ENCODE measurements around the gene ABCG4. TPM values are rescaled to one million over a fixed set of nuclear protein-coding genes. Genes with fewer than 3 reads are reported as not detected.

The ABCG4 gene
- total and polyA plus RNA-seq, 2 of the 8 experiments (the other 6 are each of a cell fraction or from before 2014, with no cell fraction given), result 1.8 to 2.3 TPM

- Histone ChIP-seq H2AK5ac (ENCODE audit: low read depth, low read length) (no peak overlapping the region), H3K36me3 (ENCODE audit: control insufficient read depth in 2 of 4, insufficient read depth in 4 of 4, low read length in 3 of 4) (no peaks in the 10 kb centered on the region; a peak in 1 of 8 replicates), H3K4ac (replicated peaks; ENCODE audit: insufficient read length, low read depth, low read length) (no peak overlapping the region), H2AFZ (ENCODE audit: low read length) (no peak overlapping the region), H3K4me3 (ENCODE audit: extremely low read depth in 1 of 4, insufficient read depth in 2 of 4, low read depth in 3 of 4, low read length in 4 of 4) (no peak overlapping the region), H3K27ac (ENCODE audit: low read depth, low read length) (no peak overlapping the region), H2BK5ac (ENCODE audit: low read depth, low read length) (no peak overlapping the region), H3K18ac (ENCODE audit: extremely low read depth, low read length) (no peak overlapping the region), H3K14ac (ENCODE audit: insufficient read length) (no peak overlapping the region), H3K56ac (replicated peaks; ENCODE audit: insufficient read length, low read depth, low read length) (no peak overlapping the region), H3K27me3 (replicated peaks in 1 of 4; ENCODE audit: control insufficient read depth in 3 of 4, extremely low read depth in 1 of 4, insufficient read depth in 3 of 4, low read length in 3 of 4) (peaks cover 1 to 19% (median 14%) of the 10 kb centered on the region in 4 experiments), H2BK12ac (ENCODE audit: low read depth, low read length) (no peak overlapping the region), H3K4me2 (ENCODE audit: insufficient read depth in 1 of 2, low read depth in 2 of 2, low read length in 2 of 2) (no peak overlapping the region), H4K8ac (ENCODE audit: extremely low read depth, insufficient read depth, low read length) (no peak overlapping the region), H2BK120ac (replicated peaks; ENCODE audit: low read depth, low read length) (no peak overlapping the region), H3K23ac (ENCODE audit: insufficient read length) (no peak overlapping the region), H3K9ac (replicated peaks in 1 of 4; ENCODE audit: extremely low read depth in 1 of 4, low read depth in 3 of 4, low read length in 3 of 4) (no peak overlapping the region), H3K23me2 (ENCODE audit: low read depth, low read length) (peaks cover 5% of the 10 kb centered on the region; the same call in 1 of the 2 replicates), H2BK15ac (ENCODE audit: low read length) (no peak overlapping the region), H3K79me1 (ENCODE audit: low read depth, low read length) (no peaks in the 10 kb centered on the region; the same call in 1 of the 2 replicates), H2BK20ac (ENCODE audit: low read length) (no peak overlapping the region), H4K5ac (ENCODE audit: insufficient read length, low read depth, low read length) (no peak overlapping the region), H3K9me3 (ENCODE audit: insufficient read depth in 2 of 2, low read depth in 1 of 2, low read length in 1 of 2) (no peaks in the 10 kb centered on the region), H3K79me2 (ENCODE audit: control insufficient read depth in 1 of 2, insufficient read depth in 2 of 2, low read length in 2 of 2) (no peaks in the 10 kb centered on the region), H4K20me1 (replicated peaks in 1 of 2; ENCODE audit: control insufficient read depth in 1 of 2, insufficient read depth in 2 of 2, low read length in 2 of 2) (peaks cover 0 to 4% of the 10 kb centered on the region in 2 experiments), H3K4me1 (replicated peaks in 1 of 4; ENCODE audit: control insufficient read depth in 3 of 4, insufficient read depth in 4 of 4, low read length in 3 of 4) (peaks cover 0 to 9% (median 6%) of the 10 kb centered on the region in 4 experiments; a peak in 6 of 7 replicates), H4K91ac (replicated peaks; ENCODE audit: insufficient read length, low read length) (no peak overlapping the region)
- no peak for FAIRE-seq
- DNase-seq (ENCODE audit: low read depth in 1 of 2, low spot score in 2 of 2), result no peak
- ChIA-PET POLR2A (ENCODE audit: partially characterized antibody) (interaction anchor here (0.7 to 10.6 kb wide), 8 partner anchors 8 to 204 kb away, joined by 3 to 139 read pairs (median 4); partner anchors contain the start of genes CBL, DPAGT1, HINFP and MCAM), CTCF (ENCODE audit: partially characterized antibody) (interaction anchor here (0.6 to 5.4 kb wide), 7 partner anchors 10 to 211 kb away, joined by 3 to 25 read pairs (median 4); no protein-coding TSS in a partner anchor)
- 88% methylated on average over 11 of the region's 12 CpGs; no CpG with 5 or more reads in 1 of the 2 experiments for WGBS, 2 experiments (ENCODE audit: extremely low coverage in 1 of 2, insufficient coverage in 1 of 2, insufficient read length in 1 of 2, insufficient replicate concordance in 2 of 2, low coverage in 1 of 2, low lambda C conversion rate in 2 of 2, missing lambda C conversion rate in 1 of 2)
These were observed 36.4 kb upstream of the ABCG4 start for GRCh38 chr11:119112314-119113020.

Measured in H1 (cell line).